ENCODE results near the gene PCDH9.

The PCDH9 gene

DNA sequence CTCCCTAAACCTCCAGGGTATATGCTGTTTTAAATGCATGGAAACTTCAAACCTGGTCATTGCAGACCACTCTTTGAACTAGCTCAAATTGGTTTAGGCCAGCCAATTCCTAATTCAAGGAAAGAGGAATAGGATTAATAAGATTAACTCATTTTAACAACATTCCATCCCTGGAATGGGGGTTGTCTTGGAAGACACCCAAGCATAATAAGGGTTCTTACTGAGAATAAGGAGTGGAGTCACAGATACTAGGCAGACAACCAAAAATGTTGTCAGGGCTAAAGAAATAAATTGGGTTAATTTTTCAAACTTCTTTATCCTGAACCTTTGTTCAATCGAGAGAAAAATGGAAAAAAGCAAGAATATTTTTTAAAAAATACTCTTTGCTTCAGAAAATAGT is 186.2 kb downstream of the PCDH9 start:
- H3K4me3 ChIP-seq (ENCODE audit: low read depth, low read length): no peak overlapping the region
- in situ Hi-C loops (cut with HindIII; ENCODE audit: low pct_ligation_motif_present, low sequenced_read_pairs): no loop called here
- no peaks in the 10 kb centered on the region for H3K27me3 ChIP-seq (replicated peaks)
- no peak overlapping the region for H3K27ac ChIP-seq
- TF ChIP-seq, protein P1, sequence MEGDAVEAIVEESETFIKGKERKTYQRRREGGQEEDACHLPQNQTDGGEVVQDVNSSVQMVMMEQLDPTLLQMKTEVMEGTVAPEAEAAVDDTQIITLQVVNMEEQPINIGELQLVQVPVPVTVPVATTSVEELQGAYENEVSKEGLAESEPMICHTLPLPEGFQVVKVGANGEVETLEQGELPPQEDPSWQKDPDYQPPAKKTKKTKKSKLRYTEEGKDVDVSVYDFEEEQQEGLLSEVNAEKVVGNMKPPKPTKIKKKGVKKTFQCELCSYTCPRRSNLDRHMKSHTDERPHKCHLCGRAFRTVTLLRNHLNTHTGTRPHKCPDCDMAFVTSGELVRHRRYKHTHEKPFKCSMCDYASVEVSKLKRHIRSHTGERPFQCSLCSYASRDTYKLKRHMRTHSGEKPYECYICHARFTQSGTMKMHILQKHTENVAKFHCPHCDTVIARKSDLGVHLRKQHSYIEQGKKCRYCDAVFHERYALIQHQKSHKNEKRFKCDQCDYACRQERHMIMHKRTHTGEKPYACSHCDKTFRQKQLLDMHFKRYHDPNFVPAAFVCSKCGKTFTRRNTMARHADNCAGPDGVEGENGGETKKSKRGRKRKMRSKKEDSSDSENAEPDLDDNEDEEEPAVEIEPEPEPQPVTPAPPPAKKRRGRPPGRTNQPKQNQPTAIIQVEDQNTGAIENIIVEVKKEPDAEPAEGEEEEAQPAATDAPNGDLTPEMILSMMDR (IDR thresholded peaks at IDR 0.05; ENCODE audit: low read depth, low read length, missing control alignments): no peak
- peak; percentile 69 for DNase-seq
- no peaks in the 10 kb centered on the region for H3K36me3 ChIP-seq (replicated peaks)

DNA sequence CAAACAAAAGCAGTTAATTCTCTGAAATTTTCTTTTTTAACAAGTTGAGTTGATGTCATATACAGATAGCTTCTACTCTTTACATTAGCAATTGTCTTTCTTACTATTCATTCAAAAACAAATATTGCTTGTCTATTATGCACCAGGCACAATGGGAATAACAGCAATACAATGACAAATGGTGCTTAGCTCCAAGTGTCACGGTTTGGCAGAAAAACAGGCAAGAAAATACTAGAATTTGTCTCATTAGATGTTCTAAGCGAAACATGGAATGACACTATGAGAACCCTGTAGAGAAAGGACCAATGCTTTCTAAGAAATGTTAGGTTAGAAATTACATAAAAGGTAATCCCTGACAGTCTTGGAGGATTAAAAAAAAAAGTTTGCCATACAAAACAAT is 187.6 kb downstream of the PCDH9 start:
- no peak overlapping the region for H3K27ac ChIP-seq
- H3K36me3 ChIP-seq (replicated peaks): no peaks in the 10 kb centered on the region
- DNase-seq: no peak
- H3K4me3 ChIP-seq (ENCODE audit: low read depth, low read length): no peak overlapping the region
- TF ChIP-seq, protein P1 (IDR thresholded peaks at IDR 0.05; ENCODE audit: low read depth, low read length, missing control alignments): no peak
- no peaks in the 10 kb centered on the region for H3K27me3 ChIP-seq (replicated peaks)
- in situ Hi-C loops (cut with HindIII; ENCODE audit: low pct_ligation_motif_present, low sequenced_read_pairs): no loop called here

DNA sequence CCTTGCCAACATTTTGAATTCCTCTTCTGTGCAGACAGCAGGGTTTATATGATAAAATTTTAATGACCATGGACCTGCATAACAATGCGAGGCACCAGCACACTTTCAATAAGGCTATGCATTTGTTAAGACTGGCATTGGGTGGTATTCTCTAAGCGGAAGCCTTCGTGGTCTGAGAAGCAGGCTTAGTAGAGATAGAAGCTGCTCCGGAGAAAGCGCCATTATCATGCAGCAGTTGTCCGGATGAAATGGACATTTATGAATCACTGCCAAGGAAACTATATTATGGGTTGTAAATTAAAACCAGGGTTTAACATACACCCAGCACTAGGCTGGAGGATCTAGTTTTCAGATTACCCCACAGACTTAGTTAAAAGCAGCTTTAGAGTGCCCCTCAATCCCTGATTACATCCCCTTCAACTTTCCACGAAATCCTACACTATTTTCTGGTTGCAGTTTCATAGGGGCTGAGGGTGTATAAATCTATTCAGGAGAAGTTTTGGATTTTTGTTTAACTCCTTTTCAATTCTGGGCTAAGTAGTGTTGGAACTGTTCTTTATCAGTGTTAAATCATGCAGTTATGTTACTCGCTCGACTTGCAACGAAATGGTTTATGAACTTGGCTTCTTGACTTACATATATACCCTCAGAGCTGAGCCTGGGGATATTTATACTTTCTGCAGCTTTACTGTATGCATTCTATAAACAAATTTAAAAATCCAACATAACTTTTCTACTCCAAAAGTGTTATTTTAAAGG is 193.3 kb downstream of the PCDH9 start:
- no peaks in the 10 kb centered on the region for H3K36me3 ChIP-seq (replicated peaks)
- in situ Hi-C loops (cut with HindIII; ENCODE audit: low pct_ligation_motif_present, low sequenced_read_pairs): no loop called here
- no peaks in the 10 kb centered on the region for H3K27me3 ChIP-seq (replicated peaks)
- H3K27ac ChIP-seq: no peak overlapping the region
- DNase-seq: no peak
- TF ChIP-seq, protein P1 (IDR thresholded peaks at IDR 0.05; ENCODE audit: low read depth, low read length, missing control alignments): no peak
- no peak overlapping the region for H3K4me3 ChIP-seq (ENCODE audit: low read depth, low read length)

DNA sequence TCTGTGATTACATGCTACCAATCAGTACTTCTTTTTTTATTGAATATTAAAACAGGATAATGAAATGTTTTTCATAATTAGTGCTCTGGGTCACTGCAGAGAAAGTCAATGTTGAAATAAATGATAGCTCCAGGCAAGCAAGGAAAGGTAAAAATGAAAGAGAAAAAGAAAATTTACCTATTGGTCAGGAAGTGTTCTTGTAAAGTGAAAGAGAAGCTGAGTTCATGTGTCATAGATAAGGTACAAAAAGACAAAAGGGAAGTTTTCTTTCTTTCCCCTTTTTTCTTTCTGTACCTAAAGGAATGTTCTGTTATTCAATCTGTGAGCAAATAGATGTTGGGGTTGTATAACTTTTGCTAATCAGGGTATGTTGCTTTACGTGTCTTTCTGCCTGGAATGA is 197.0 kb downstream of the PCDH9 start:
- DNase-seq: no peak

DNA sequence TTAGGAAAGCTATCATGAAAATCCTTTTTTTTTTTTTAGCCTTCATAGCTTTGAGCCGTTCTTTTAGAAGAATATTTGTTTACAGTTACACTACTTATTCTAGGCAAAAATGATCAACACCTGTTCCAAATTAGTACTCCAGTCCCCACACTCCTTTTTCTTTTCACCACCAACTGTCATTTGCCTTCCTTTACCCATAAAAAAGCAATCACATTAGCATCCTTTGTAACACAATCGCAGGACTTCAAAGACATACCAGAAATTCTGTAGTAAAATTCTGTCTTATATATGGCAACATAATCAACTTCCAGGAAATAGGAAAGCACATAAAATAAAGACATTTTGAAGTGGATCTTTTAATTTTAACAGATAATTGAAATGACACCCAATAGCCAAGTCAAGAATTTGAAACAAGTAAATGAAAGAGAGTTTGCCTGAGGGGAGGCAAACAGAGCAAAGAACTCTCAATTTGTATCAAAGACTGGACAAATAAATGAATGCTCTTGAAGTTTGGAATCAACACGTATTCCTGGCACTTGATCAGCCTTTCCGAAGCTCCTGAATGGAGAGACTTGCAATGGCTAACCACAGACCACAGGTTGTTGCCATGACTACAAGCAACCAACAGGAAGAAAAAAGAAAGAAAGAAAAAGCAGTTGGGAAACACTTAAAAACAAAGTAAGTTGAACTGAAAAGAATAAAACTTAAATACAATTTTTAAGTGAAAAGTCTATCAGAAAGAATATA is 206.8 kb downstream of the PCDH9 start:
- H3K36me3 ChIP-seq (replicated peaks): no peaks in the 10 kb centered on the region
- H3K27me3 ChIP-seq (replicated peaks): no peaks in the 10 kb centered on the region
- H3K4me3 ChIP-seq (ENCODE audit: low read depth, low read length): no peak overlapping the region
- in situ Hi-C loops (cut with HindIII; ENCODE audit: low pct_ligation_motif_present, low sequenced_read_pairs): no loop called here
- TF ChIP-seq, protein P1 (IDR thresholded peaks at IDR 0.05; ENCODE audit: low read depth, low read length, missing control alignments): no peak
- peak; percentile 89 for DNase-seq
- H3K27ac ChIP-seq: no peak overlapping the region

More for the DNA sequence above, 197.0 kb downstream of the PCDH9 start:
- no peaks in the 10 kb centered on the region for H3K36me3 ChIP-seq (replicated peaks)
- no peak overlapping the region for H3K27ac ChIP-seq
- no peaks in the 10 kb centered on the region for H3K27me3 ChIP-seq (replicated peaks)
- TF ChIP-seq, protein P1 (IDR thresholded peaks at IDR 0.05; ENCODE audit: low read depth, low read length, missing control alignments): no peak
- in situ Hi-C loops (cut with HindIII; ENCODE audit: low pct_ligation_motif_present, low sequenced_read_pairs): no loop called here
- no peak overlapping the region for H3K4me3 ChIP-seq (ENCODE audit: low read depth, low read length)

Data from brain microvascular endothelial cell (primary cell).